HG03442 (cell line): ENCODE data around the gene FAM234A.

ENCODE experiments used
- ATAC-seq: cut with Tn5 transposase; IDR thresholded peaks from one replicate; pipeline ENCODE4 v1.9.1; 2021; ENCODE audit warnings: mild to moderate bottlenecking, moderate library complexity; ENCODE audit not compliant: unreplicated experiment

The FAM234A gene

DNA sequence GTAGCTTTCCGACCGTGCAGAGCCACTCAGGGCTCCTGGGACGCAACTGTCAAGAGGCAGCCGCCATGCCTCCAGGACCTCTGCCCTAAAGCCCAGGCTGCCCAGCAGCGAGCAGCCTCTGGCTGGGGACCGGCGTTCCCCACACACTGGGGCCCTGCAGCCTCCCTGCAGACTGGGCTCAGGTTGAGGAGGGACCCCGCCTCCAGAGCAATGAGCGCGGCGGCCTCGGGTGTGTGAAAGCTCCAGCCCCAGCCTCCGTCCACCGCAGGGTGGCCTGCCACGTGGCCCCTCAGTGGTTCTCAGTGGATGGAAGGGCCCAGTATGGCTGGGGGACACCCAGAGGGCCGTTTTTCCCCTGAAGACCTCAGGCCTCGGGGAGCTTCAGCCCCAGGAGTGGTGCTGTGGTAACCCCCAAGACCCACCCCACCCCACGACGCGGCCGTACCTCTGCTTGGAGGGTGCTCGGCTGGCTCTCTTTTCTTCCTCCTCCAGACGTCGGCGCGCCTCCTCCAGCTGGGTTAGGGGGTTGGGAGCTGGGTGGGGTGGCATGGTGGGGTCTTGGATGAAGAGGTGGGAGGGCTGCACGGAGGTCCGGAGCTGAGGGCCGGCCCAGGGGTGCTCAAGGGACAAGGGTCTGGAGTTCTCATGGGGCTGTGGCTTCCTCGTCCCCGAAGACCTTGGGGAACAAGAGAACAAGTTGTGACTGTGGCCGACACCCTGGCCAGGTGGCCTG, 58.6 kb downstream of the FAM234A start:
- ATAC-seq, result no peak

DNA sequence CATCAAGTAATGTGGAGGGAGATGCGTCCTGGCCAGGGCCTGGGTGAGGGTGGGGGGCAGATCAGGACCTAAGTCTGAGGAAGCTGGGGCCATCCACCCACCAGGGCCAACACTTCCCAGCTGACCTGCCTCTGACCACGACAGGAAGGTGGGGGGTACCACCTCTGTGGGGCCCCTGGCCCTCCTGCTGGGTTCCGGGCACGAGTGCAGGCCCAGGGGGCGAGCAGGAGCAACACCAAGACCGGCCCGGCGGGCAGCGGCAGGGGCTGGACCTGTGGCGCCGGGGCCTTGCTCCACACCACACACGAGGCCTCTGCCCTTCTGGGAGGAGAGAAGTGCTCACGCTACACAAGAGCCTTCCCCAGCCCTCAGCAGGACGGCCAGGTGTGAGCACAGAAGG, 61.7 kb downstream of the FAM234A start:
- no peak for ATAC-seq

DNA sequence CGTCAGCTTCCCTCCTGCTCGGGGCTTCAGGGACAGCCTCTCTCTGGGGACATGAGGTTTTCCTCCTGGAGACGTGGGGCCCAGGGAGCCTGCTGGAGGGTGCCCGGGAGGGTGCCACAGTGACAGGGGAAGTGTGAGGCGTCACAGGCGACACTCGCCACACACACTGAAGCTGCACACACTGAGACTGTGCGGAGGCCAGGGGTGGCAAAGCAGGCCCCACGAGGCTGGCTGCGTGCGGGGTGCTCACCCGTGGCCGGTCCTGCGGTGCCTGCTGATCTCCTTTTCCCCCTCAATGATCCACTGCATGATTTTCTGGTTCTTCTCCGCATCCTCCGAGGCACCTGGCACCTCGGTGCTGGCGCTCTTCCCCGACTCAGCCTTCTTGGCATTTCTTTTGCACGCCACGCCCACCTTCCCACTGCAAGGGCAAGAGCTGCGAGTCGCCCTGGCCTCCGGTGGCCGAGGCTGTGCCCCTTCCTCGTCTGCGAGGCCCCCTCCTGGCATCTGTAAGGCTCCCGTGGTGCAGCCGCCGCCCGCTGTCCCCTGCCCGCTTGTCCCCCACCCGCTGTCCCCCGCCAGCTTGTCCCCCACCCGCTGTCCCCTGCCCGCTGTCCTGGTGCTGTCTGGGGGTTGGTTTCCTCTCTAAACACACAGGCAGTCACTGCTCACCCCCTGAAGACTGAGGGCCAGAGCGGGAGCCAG, 62.3 kb downstream of the FAM234A start:
- no peak for ATAC-seq

GRCh38 chr16:297832-298231, 63.2 kb downstream of the FAM234A start:
- ATAC-seq, result no peak

- no peak for ATAC-seq
Observed at GRCh38 chr16:301235-301634, 66.6 kb downstream of the FAM234A start.

DNA sequence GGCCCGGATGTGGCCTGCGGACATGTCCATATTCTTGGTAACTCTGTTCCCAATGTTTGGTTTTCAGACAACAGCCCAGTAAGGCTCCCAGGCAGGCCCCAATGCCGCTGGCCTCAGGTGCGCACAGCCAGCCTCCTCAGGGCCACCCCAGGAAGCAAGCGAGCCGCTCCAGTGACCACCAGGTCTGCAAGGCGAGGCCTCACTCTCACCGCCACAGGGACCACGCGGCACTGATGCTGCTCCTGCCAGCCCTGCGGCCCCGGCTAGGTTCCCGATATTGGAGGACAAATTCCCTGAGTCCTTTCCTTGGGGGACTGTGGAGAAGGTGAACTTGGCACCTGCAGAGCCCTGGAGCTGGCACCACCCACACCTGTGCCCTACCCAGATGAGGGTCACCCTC, 67.3 kb downstream of the FAM234A start:
- no peak for ATAC-seq

DNA sequence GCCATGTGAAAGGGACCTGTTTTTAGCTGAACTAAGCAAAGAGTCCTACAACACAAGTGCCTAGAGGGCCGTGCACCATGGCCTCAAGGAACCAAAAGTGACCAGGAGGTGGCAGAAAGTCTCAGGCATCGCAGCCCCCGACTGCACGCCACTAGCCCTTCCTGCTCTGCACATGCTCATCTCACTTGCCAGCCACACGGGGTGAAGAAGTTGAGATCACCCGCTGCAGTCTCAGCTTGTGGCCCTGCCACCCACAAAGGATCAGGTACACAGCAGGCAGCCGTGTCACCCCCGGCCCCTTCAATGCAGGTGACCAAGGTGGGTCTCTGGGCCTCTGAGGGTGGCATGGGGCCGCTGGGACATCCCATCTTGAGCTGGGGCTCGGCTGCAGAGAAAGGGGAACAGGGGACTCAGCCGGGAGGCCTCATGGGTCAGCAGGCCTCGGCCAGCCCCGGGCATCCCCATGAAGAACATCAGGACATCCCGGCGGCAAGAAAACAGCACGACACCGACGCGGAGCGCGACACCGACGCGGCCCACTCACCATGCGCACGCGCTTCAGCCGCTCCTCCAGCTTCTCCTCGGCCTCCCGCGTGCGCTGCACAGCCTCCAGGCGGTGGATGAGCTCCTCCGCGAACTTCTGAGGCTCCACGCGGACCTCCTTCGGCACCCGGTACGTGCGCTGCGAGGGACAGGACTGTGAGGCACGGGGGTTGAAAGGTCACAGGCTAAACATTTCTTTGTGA, 69.3 kb downstream of the FAM234A start:
- ATAC-seq, result no peak

- no peak for ATAC-seq
Observed at GRCh38 chr16:305916-306626, 71.5 kb downstream of the FAM234A start.

- ATAC-seq, result no peak
Observed at GRCh38 chr16:306911-307370, 72.3 kb downstream of the FAM234A start.

DNA sequence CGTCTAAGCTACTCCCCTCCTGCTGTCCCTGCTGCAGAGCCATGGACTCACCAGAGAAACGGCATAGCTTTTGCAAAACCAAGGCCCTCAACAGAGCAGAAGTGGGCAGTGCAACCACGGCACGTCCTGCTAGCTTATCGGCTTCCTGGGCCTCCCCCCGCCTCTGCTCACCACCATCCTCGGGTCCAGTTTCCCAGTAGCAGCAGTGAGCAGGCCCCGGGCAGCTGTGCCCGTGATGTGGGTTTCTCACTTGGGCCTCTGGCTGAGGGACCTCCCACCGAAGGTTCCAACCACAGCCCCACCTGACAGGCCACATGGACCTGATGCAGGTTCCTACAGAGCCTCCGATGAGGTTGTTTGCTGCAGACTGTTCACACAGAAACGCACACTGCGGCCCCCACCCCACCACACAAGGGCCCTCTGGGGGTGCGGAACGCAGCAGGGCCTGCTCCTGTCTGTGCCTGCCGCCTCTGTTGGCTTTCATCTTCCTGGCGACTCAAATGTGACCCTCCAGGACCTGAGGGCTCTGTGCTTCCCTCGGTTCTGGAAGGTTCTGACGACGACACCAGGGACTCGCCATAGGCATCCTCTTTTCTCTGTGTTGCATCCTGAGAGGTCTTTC, 73.2 kb downstream of the FAM234A start:
- ATAC-seq, result no peak

- ATAC-seq, result no peak
Observed at GRCh38 chr16:309476-309875, 74.9 kb downstream of the FAM234A start.

- ATAC-seq, result no peak
Observed at GRCh38 chr16:311725-312124, 77.1 kb downstream of the FAM234A start.

- no peak for ATAC-seq
Observed at GRCh38 chr16:314351-314750, 79.7 kb downstream of the FAM234A start.

DNA sequence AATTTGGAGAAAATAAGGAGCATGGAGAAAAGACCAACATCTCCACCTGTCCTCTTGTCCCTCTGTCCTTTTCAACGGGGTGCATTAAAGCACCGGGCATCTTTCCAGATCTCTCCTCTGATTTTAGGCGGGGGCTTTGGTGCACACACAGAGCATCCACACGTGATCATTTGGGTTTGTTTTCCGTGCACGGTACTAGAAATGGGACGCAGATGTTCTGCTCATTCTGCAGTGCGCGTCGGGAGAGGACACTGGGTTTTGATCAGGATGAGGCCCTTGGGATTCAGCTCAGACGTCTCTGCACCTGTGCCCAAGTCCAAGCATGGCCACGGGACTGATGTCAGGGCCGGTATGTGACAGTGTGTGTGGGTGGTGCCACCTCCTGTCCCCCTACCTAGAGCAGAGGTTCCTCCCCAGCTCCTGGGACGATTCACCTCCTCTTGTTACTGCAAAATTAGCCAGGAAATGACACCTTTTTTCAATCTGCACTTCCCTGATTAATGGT, 80.2 kb downstream of the FAM234A start:
- ATAC-seq, result no peak
